CD4-positive, alpha-beta T cell treated with Interferon gamma for 1 hour (primary cell): ENCODE results near the gene CAPN5.

Experiments used
- DNase-seq: peaks from one replicate; pipeline ENCODE4 v3.0.0-alpha.2; 2020

The CAPN5 gene

GRCh38 chr11:77102246-77103210 lies 35.8 kb downstream of the CAPN5 start, which contains the start of gene OMP:
Gene OMP (plus strand): TSS chr11:77102840. CDS start chr11:77102840, 0 bp downstream.
- no peak for DNase-seq

- no peak for DNase-seq
These were observed 36.5 kb downstream of the CAPN5 start for GRCh38 chr11:77103319-77103718.

- no peak for DNase-seq
These were observed 38.0 kb downstream of the CAPN5 start for GRCh38 chr11:77104727-77105126.

- DNase-seq, result no peak
These were observed 39.5 kb downstream of the CAPN5 start for GRCh38 chr11:77106321-77106720.

- no peak for DNase-seq
These were observed 40.0 kb downstream of the CAPN5 start for GRCh38 chr11:77106759-77107158.

- no peak for DNase-seq
These were observed 41.2 kb downstream of the CAPN5 start for GRCh38 chr11:77107950-77108349.

- no peak for DNase-seq
These were observed 41.7 kb downstream of the CAPN5 start for GRCh38 chr11:77108436-77108835.

GRCh38 chr11:77109236-77110019 lies 42.7 kb downstream of the CAPN5 start:
- no peak for DNase-seq

- DNase-seq, result no peak
These were observed 44.1 kb downstream of the CAPN5 start for GRCh38 chr11:77110836-77111235.

- DNase-seq, result no peak
These were observed 44.5 kb downstream of the CAPN5 start for GRCh38 chr11:77111277-77111676.

GRCh38 chr11:77111946-77112345 lies 45.2 kb downstream of the CAPN5 start:
- no peak for DNase-seq

- DNase-seq, result no peak
These were observed 46.0 kb downstream of the CAPN5 start for GRCh38 chr11:77112641-77113381.

GRCh38 chr11:77113382-77114088 lies 46.8 kb downstream of the CAPN5 start:
- DNase-seq, result no peak

GRCh38 chr11:77114089-77114463 lies 47.3 kb downstream of the CAPN5 start:
- no peak for DNase-seq

GRCh38 chr11:77115181-77115611 lies 48.4 kb downstream of the CAPN5 start:
- DNase-seq, result no peak

- no peak for DNase-seq
These were observed 49.2 kb downstream of the CAPN5 start for GRCh38 chr11:77115956-77116355.

- DNase-seq, result no peak
These were observed 50.7 kb downstream of the CAPN5 start for GRCh38 chr11:77117492-77117891.

GRCh38 chr11:77118086-77118485 lies 51.3 kb downstream of the CAPN5 start:
- DNase-seq, result no peak

GRCh38 chr11:77118971-77119370 lies 52.2 kb downstream of the CAPN5 start:
- DNase-seq, result no peak

- no peak for DNase-seq
These were observed 52.8 kb downstream of the CAPN5 start for GRCh38 chr11:77119531-77119936.

- no peak for DNase-seq
These were observed 53.8 kb downstream of the CAPN5 start for GRCh38 chr11:77120571-77120970.

- DNase-seq, result no peak
These were observed 54.4 kb downstream of the CAPN5 start for GRCh38 chr11:77121096-77121640.
